ENCODE results near the gene DIAPH2. TPM values are rescaled to one million over a fixed set of nuclear protein-coding genes. Genes with fewer than 3 reads are reported as not detected.

The DIAPH2 gene
- total RNA-seq, 1 experiment from 2014 or later: 10.9 TPM

DNA sequence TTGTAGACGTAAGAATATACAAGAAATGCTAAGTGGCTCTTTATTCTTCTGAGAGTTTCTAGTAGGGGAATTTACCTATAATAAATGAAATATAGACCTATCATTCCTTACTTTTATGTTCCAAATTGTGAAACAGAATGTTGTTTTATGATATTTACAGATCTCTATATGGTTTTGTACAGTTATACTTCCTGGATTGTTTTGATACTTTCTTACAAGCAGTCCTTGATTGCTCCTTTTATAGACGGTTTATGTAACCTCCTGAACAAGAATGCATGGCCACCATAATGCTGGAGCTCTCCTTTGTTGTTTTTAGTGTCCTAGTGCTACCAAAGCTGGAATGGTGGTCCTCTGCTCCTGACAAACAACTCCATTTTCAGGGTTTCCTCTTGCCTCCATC, 107.4 kb downstream of the DIAPH2 start:
- no peak overlapping the region for H3K9ac ChIP-seq (ENCODE audit: low read length)
- H3K4me3 ChIP-seq (replicated peaks in 1 of 2; ENCODE audit: low read depth in 1 of 2, low read length in 2 of 2): no peak overlapping the region
- H3K4me2 ChIP-seq (ENCODE audit: low read length): no peak overlapping the region
- H3K4me1 ChIP-seq (ENCODE audit: control insufficient read depth in 1 of 2, insufficient read depth in 2 of 2, low read length in 2 of 2): no peaks in the 10 kb centered on the region
- DNase-seq (ENCODE audit: low read depth, low spot score) (no peak), ATAC-seq (no peak)
- ChIA-PET POLR2A (no interaction called here), RAD21 (ENCODE audit: low non-redundant PET in 1 of 2, low total read pairs in 2 of 2, uncharacterized antibody in 2 of 2, unreplicated experiment in 2 of 2) (no interaction called here), CTCF (no interaction called here)
- no peaks in the 10 kb centered on the region for H3K9me2 ChIP-seq (ENCODE audit: insufficient read depth)
- intact Hi-C loops (cut with micrococcal nuclease): no loop called here
- no peak overlapping the region for H3K27ac ChIP-seq (ENCODE audit: low read depth, low read length)
- H3K36me3 ChIP-seq (ENCODE audit: control insufficient read depth in 1 of 2, insufficient read depth in 2 of 2, low read length in 2 of 2): no peaks in the 10 kb centered on the region
- no peaks in the 10 kb centered on the region for H3K9me3 ChIP-seq (ENCODE audit: control insufficient read depth in 1 of 2, insufficient read depth in 1 of 2, low read depth in 1 of 2, low read length in 2 of 2)
- no peaks in the 10 kb centered on the region for H3K27me3 ChIP-seq (ENCODE audit: insufficient read depth, low read length)
- no peak overlapping the region for H2AFZ ChIP-seq (ENCODE audit: low read depth, low read length, poor library complexity, severe bottlenecking)
- no peaks in the 10 kb centered on the region for H4K20me1 ChIP-seq (ENCODE audit: insufficient read depth)
- no peaks in the 10 kb centered on the region for H3K79me2 ChIP-seq (ENCODE audit: insufficient read depth, low read length)
- TF ChIP-seq, protein P1, sequence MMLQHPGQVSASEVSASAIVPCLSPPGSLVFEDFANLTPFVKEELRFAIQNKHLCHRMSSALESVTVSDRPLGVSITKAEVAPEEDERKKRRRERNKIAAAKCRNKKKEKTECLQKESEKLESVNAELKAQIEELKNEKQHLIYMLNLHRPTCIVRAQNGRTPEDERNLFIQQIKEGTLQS (IDR thresholded peaks at IDR 0.05): no peak
- no TSS peak for BruUV-seq (replicated peaks)

DNA sequence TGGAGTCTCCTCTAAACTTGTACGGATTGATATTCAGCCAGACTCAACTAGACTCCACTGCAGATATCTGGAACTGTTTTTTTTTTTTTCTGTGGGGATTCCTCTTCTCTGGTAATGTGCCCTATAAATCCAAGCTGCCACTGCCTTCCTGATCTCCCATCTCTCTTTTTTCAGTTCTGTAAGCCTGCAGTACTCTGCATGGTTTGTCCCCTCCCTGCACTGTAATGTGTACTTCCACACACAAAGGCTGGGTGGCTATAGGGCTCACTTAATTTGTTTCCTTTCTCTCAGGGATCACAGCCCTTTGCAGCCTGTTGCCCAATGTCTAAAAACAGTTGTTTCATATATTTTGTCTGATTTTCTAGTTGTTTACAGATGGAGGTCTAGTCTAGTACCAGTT, 114.3 kb downstream of the DIAPH2 start:
- intact Hi-C loops (cut with micrococcal nuclease): no loop called here
- TF ChIP-seq YY1 (IDR thresholded peaks at IDR 0.05; ENCODE audit: extremely low read depth, insufficient replicate concordance, low read depth, low read length) (no peak), TCF7L2 (IDR thresholded peaks at IDR 0.05; ENCODE audit: borderline replicate concordance, extremely low read depth, insufficient read depth, insufficient read length) (no peak), ELF1 (IDR thresholded peaks at IDR 0.05; ENCODE audit: borderline replicate concordance, low read depth) (no peak), EZH2phosphoT487 (IDR thresholded peaks at IDR 0.05; ENCODE audit: borderline replicate concordance) (no peak), POLR2A (IDR thresholded peaks at IDR 0.05; ENCODE audit: borderline replicate concordance, extremely low read depth, insufficient read depth, insufficient read length) (no peak)
- TF ChIP-seq, protein P2, sequence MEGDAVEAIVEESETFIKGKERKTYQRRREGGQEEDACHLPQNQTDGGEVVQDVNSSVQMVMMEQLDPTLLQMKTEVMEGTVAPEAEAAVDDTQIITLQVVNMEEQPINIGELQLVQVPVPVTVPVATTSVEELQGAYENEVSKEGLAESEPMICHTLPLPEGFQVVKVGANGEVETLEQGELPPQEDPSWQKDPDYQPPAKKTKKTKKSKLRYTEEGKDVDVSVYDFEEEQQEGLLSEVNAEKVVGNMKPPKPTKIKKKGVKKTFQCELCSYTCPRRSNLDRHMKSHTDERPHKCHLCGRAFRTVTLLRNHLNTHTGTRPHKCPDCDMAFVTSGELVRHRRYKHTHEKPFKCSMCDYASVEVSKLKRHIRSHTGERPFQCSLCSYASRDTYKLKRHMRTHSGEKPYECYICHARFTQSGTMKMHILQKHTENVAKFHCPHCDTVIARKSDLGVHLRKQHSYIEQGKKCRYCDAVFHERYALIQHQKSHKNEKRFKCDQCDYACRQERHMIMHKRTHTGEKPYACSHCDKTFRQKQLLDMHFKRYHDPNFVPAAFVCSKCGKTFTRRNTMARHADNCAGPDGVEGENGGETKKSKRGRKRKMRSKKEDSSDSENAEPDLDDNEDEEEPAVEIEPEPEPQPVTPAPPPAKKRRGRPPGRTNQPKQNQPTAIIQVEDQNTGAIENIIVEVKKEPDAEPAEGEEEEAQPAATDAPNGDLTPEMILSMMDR (IDR thresholded peaks at IDR 0.05 in 2 of 3, conservative IDR thresholded peaks at IDR 0.05 in 1 of 3; ENCODE audit: borderline replicate concordance in 1 of 3, insufficient read depth in 1 of 3, low read depth in 2 of 3, low read length in 2 of 3): no peak
- TF ChIP-seq, protein P3, sequence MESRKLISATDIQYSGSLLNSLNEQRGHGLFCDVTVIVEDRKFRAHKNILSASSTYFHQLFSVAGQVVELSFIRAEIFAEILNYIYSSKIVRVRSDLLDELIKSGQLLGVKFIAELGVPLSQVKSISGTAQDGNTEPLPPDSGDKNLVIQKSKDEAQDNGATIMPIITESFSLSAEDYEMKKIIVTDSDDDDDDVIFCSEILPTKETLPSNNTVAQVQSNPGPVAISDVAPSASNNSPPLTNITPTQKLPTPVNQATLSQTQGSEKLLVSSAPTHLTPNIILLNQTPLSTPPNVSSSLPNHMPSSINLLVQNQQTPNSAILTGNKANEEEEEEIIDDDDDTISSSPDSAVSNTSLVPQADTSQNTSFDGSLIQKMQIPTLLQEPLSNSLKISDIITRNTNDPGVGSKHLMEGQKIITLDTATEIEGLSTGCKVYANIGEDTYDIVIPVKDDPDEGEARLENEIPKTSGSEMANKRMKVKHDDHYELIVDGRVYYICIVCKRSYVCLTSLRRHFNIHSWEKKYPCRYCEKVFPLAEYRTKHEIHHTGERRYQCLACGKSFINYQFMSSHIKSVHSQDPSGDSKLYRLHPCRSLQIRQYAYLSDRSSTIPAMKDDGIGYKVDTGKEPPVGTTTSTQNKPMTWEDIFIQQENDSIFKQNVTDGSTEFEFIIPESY (IDR thresholded peaks at IDR 0.05; ENCODE audit: extremely low read depth, insufficient replicate concordance, low read length): no peak
- TF ChIP-seq, protein P1 (IDR thresholded peaks at IDR 0.05): no peak
- Histone ChIP-seq H3K27ac (ENCODE audit: low read depth, low read length) (no peak overlapping the region), H3K4me3 (replicated peaks in 1 of 2; ENCODE audit: low read depth in 1 of 2, low read length in 2 of 2) (no peak overlapping the region), H4K20me1 (ENCODE audit: insufficient read depth) (no peaks in the 10 kb centered on the region), H2AFZ (ENCODE audit: low read depth, low read length, poor library complexity, severe bottlenecking) (no peak overlapping the region), H3K4me1 (ENCODE audit: control insufficient read depth in 1 of 2, insufficient read depth in 2 of 2, low read length in 2 of 2) (no peaks in the 10 kb centered on the region), H3K4me2 (ENCODE audit: low read length) (no peak overlapping the region), H3K27me3 (ENCODE audit: insufficient read depth, low read length) (no peaks in the 10 kb centered on the region), H3K9me2 (ENCODE audit: insufficient read depth) (no peaks in the 10 kb centered on the region), H3K9me3 (ENCODE audit: control insufficient read depth in 1 of 2, insufficient read depth in 1 of 2, low read depth in 1 of 2, low read length in 2 of 2) (no peaks in the 10 kb centered on the region), H3K79me2 (ENCODE audit: insufficient read depth, low read length) (no peaks in the 10 kb centered on the region), H3K36me3 (ENCODE audit: control insufficient read depth in 1 of 2, insufficient read depth in 2 of 2, low read length in 2 of 2) (no peaks in the 10 kb centered on the region), H3K9ac (ENCODE audit: low read length) (no peak overlapping the region)
- ATAC-seq (no peak), DNase-seq (ENCODE audit: low read depth, low spot score) (no peak)
- no TSS peak for BruUV-seq (replicated peaks)
- POLR2A ChIA-PET: no interaction called here
- CTCF ChIA-PET: no interaction called here
- RAD21 ChIA-PET (ENCODE audit: low non-redundant PET in 1 of 2, low total read pairs in 2 of 2, uncharacterized antibody in 2 of 2, unreplicated experiment in 2 of 2): no interaction called here

Data from HCT116 (cell line).